ENCODE measurements around the gene C1QTNF9B.

DNA sequence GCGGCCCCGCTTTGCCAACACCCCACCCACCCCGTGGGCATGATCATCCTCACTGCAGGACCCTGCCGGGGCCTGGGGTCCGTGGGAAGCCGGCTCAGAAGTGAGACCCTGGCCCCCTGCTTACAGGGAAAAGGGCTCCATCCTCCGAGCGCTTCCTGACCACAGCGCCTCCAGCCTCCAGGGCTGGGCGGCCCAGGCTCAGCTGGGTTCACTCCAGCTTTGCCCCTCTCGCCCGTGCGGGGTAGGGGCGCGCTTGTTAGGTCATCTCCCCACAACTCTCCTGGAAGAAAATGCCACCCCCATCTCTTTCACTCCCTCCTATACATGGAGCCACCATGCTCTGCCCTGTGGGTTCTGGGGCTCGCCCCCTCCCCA is 6.6 kb upstream of the C1QTNF9B start:
- TF ChIP-seq, protein P1, sequence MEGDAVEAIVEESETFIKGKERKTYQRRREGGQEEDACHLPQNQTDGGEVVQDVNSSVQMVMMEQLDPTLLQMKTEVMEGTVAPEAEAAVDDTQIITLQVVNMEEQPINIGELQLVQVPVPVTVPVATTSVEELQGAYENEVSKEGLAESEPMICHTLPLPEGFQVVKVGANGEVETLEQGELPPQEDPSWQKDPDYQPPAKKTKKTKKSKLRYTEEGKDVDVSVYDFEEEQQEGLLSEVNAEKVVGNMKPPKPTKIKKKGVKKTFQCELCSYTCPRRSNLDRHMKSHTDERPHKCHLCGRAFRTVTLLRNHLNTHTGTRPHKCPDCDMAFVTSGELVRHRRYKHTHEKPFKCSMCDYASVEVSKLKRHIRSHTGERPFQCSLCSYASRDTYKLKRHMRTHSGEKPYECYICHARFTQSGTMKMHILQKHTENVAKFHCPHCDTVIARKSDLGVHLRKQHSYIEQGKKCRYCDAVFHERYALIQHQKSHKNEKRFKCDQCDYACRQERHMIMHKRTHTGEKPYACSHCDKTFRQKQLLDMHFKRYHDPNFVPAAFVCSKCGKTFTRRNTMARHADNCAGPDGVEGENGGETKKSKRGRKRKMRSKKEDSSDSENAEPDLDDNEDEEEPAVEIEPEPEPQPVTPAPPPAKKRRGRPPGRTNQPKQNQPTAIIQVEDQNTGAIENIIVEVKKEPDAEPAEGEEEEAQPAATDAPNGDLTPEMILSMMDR (IDR thresholded peaks at IDR 0.05), result no peak
- no peak for TF ChIP-seq EZH2 (IDR thresholded peaks at IDR 0.05)
- TF ChIP-seq EZH2phosphoT487 (IDR thresholded peaks at IDR 0.05), result no peak
